GM12878 (cell line): ENCODE data around the gene FNTB. TPM values are rescaled to one million over a fixed set of nuclear protein-coding genes. Genes with fewer than 3 reads are reported as not detected.

Source experiments
- ATAC-seq: fragments of 200-7000 bp; cut with Tn5 transposase; 3 replicates; pipeline ENCODE4 v1.9.1; 2020; ENCODE audit warnings: mild to moderate bottlenecking, moderate library complexity
- BruUV-seq: library from RNA; stranded (reverse); fragments of 400-500 nt; replicated peaks from 2 replicates; lab custom pipeline; 2021; lab: Mats Ljungman, UMichigan
- CTCF ChIA-PET: fragments of 300-600 bp; sonication (Branson Sonifier 250); formaldehyde crosslinking; extraction: SDS; loops from one replicate; lab custom pipeline; 2021; ENCODE audit warnings: inconsistent platforms; lab: Yijun Ruan, JAX
- POLR2A ChIA-PET: fragments of 350-600 bp; formaldehyde crosslinking; extraction: SDS; loops from one replicate; lab custom pipeline; 2021; ENCODE audit warnings: inconsistent platforms; lab: Charles Lee
- RAD21 ChIA-PET: fragments of 300-600 bp; sonication (Branson Sonifier 250); formaldehyde crosslinking; loops from one replicate; lab custom pipeline; 2023; ENCODE audit warnings: antibody characterized with exemption; ENCODE audit not compliant: unreplicated experiment; lab: Charles Lee
- SMC1A ChIA-PET: fragments of 300-600 bp; sonication (Branson Sonifier 250); formaldehyde crosslinking; loops from one replicate; lab custom pipeline; 2023; ENCODE audit not compliant: unreplicated experiment, uncharacterized antibody; lab: Charles Lee
- DNase-seq: peaks from one replicate; pipeline ENCODE4 v3.0.0-alpha.2; 2011; ENCODE audit warnings: low read depth, low spot score
- FAIRE-seq: peaks from 3 replicates; lab custom pipeline; 2011; peaks lifted over from hg19 to GRCh38; lab: Jason Lieb, UNC
- H2AFZ ChIP-seq: 2 replicates; pipeline ENCODE4 v1.6.0; 2011; ENCODE audit warnings: low read depth, low read length, control low read depth; ENCODE audit not compliant: control insufficient read depth
- H3K27ac ChIP-seq: 2 replicates; pipeline ENCODE4 v1.5.1; 2011; ENCODE audit warnings: control low read depth; ENCODE audit not compliant: control insufficient read depth, insufficient read depth
- H3K27me3 ChIP-seq, 2 experiments: replicated peaks in 1 of 2; 2 replicates each; pipeline versions ENCODE4 v1.6.0 to v1.6.1; 2011; ENCODE audit warnings: low read length in 1 of 2; ENCODE audit not compliant: control insufficient read depth in 2 of 2, insufficient read depth in 2 of 2
- H3K36me3 ChIP-seq, 2 experiments: 2 replicates each; pipeline ENCODE4 v1.5.1; 2011; ENCODE audit warnings: low read length in 1 of 2; ENCODE audit not compliant: control insufficient read depth in 2 of 2, insufficient read depth in 2 of 2
- H3K4me1 ChIP-seq: 2 replicates; pipeline ENCODE4 v1.6.1; 2011; ENCODE audit warnings: mild to moderate bottlenecking, low read length, moderate library complexity, mixed read lengths; ENCODE audit not compliant: control insufficient read depth, insufficient read depth
- H3K4me2 ChIP-seq: 2 replicates; pipeline ENCODE4 v1.6.0; 2011; ENCODE audit warnings: control low read depth; ENCODE audit not compliant: control insufficient read depth, insufficient read depth
- H3K4me3 ChIP-seq: fragments of 200-600 bp; sonication (generic); 2 replicates; pipeline ENCODE4 v1.5.1; 2016
- H3K79me2 ChIP-seq: 2 replicates; pipeline ENCODE4 v1.6.0; 2011; ENCODE audit warnings: low read length; ENCODE audit not compliant: control insufficient read depth, insufficient read depth
- H3K9ac ChIP-seq: 2 replicates; pipeline ENCODE4 v1.8.0; 2011; ENCODE audit warnings: low read length, control low read depth, mixed read lengths; ENCODE audit not compliant: control insufficient read depth, insufficient read depth
- H3K9me3 ChIP-seq: replicated peaks from 3 replicates; pipeline ENCODE4 v1.5.1; 2011; ENCODE audit warnings: mild to moderate bottlenecking, low read length; ENCODE audit not compliant: control insufficient read depth, insufficient read depth
- H4K20me1 ChIP-seq: 2 replicates; pipeline ENCODE4 v1.6.0; 2011; ENCODE audit not compliant: control insufficient read depth, insufficient read depth
- ATF7 ChIP-seq: fragments of 450-650 bp; IDR thresholded peaks from 2 replicates; pipeline ENCODE4 v1.6.1; 2016; ENCODE audit warnings: low read depth, mild to moderate bottlenecking
- KLF5 ChIP-seq: fragments of 450-650 bp; IDR thresholded peaks from 2 replicates; pipeline ENCODE4 v1.6.1; 2014; ENCODE audit warnings: mild to moderate bottlenecking; ENCODE audit not compliant: partially characterized antibody
- MLLT1 ChIP-seq: fragments of 450-650 bp; IDR thresholded peaks from 2 replicates; pipeline ENCODE4 v1.6.1; 2016; ENCODE audit warnings: mild to moderate bottlenecking
- MYC ChIP-seq: IDR thresholded peaks from 2 replicates; pipeline ENCODE4 v1.6.1; 2011; ENCODE audit warnings: mild to moderate bottlenecking, low read length, moderate library complexity, inconsistent platforms; ENCODE audit not compliant: insufficient read depth, insufficient replicate concordance, insufficient read length, severe bottlenecking
- NR2F1 ChIP-seq: fragments of 450-650 bp; conservative IDR thresholded peaks from 2 replicates; pipeline ENCODE4 v1.6.1; 2017; ENCODE audit warnings: mild to moderate bottlenecking
- RBBP5 ChIP-seq: fragments of 200-600 bp; sonication (generic); conservative IDR thresholded peaks from 2 replicates; pipeline ENCODE4 v1.6.1; 2016
- TAF1 ChIP-seq: IDR thresholded peaks from 2 replicates; pipeline ENCODE4 v1.6.1; 2011; ENCODE audit warnings: mild to moderate bottlenecking, low read depth, low read length, borderline replicate concordance
- USF2 ChIP-seq: IDR thresholded peaks from 2 replicates; pipeline ENCODE4 v1.6.1; 2011; ENCODE audit warnings: low read depth, low read length, improper control_type of control experiment, borderline replicate concordance
- ZNF687 ChIP-seq: fragments of 450-650 bp; IDR thresholded peaks from 2 replicates; pipeline ENCODE4 v1.6.1; 2017; ENCODE audit warnings: mild to moderate bottlenecking, moderate library complexity
- WGBS: methylation state at CpG from one replicate; pipeline ENCODE4 v1.1.6; 2016; ENCODE audit warnings: low lambda C conversion rate; ENCODE audit not compliant: insufficient replicate concordance, insufficient coverage; ENCODE audit errors: missing lambda C conversion rate; 5-methylcytosine and 5-hydroxymethylcytosine counted together
- in situ Hi-C: fragments of 300-500 bp; cut with MboI; formaldehyde crosslinking; loops from 9 replicates; pipeline ENCODE4 v1.14.3; 2018; ENCODE audit warnings: mixed read lengths
- intact Hi-C: fragments of 100-400 bp; cut with micrococcal nuclease; formaldehyde crosslinking; loops from one replicate; pipeline ENCODE4 v1.14.2; 2022; ENCODE audit not compliant: unreplicated experiment
- polyA plus RNA-seq, 11 experiments: library from polyadenylated mRNA; depleted of rRNA in 4 of 11; unstranded in 6 of 11; stranded (reverse) in 5 of 11; fragments of >200 nt; fragmentation: Nextera tagmentation in 4 of 11; fragmentation: Illumina TruSeq in 1 of 11; extraction: Ambion mirVana in 4 of 11; extraction: Trizol in 1 of 11; gene quantifications; 1 replicate in 1 of 11; 2 replicates in 10 of 11; pipeline versions ENCODE4 v1.2.1 to v1.2.3, GENCODE V29; 2011 to 2016; ENCODE audit warnings: inconsistent platforms in 2 of 11, missing spikeins in 2 of 11, low read depth in 1 of 11
- total RNA-seq, 4 experiments: library from RNA; depleted of rRNA in 3 of 4; stranded (reverse); fragments of >200 nt in 3 of 4; fragmentation: Illumina TruSeq in 1 of 4; extraction: Trizol in 1 of 4; gene quantifications; 2 replicates each; pipeline versions ENCODE4 v1.2.1 to v1.2.3, GENCODE V29; 2013 to 2021

Gene FNTB
- total and polyA plus RNA-seq, 10 of the 15 experiments (the other 5 are each of a cell fraction or from before 2014, with no cell fraction given): 10.4 to 25.1 (median 16.7) TPM

- TF ChIP-seq TAF1 (no peak), MYC (no peak), MLLT1 (no peak), KLF5 (no peak), NR2F1 (no peak)
These were observed 33.9 kb upstream of the FNTB start (continued) for GRCh38 chr14:64952598-64953309.

- H3K9ac ChIP-seq: no peak overlapping the region
- H3K4me2 ChIP-seq: no peak overlapping the region; the same call in 1 of the 2 replicates
- no peak for DNase-seq
- POLR2A ChIA-PET: interaction anchor here (0.7 to 2.0 kb wide), 5 partner anchors 9 to 38 kb away, joined by 3 to 9 read pairs (median 4); partner anchors contain the start of gene CHURC1
- H3K36me3 ChIP-seq: no peaks in the 10 kb centered on the region
- intact Hi-C loops: no loop called here
- CTCF ChIA-PET: interaction anchor here (0.6 to 2.9 kb wide), 10 partner anchors 9 to 61 kb away, joined by 3 to 12 read pairs (median 4); partner anchors contain the start of genes FNTB and GPX2
- H3K79me2 ChIP-seq: no peaks in the 10 kb centered on the region
- RAD21 ChIA-PET: interaction anchor here (0.5 to 1.8 kb wide), 7 partner anchors 9 to 259 kb away, joined by 3 to 6 read pairs (median 4); partner anchors contain the start of genes FNTB and MAX
- H3K4me1 ChIP-seq: peaks cover 19% of the 10 kb centered on the region
- no peaks in the 10 kb centered on the region for H4K20me1 ChIP-seq
- SMC1A ChIA-PET: interaction anchor here (0.8 to 3.3 kb wide), 11 partner anchors 10 to 61 kb away, joined by 3 to 13 read pairs (median 6); partner anchors contain the start of genes CHURC1 and FNTB
- no peaks in the 10 kb centered on the region for H3K27me3 ChIP-seq
- no TSS peak for BruUV-seq
- WGBS: 68% methylated on average over 8 of the region's 8 CpGs
- H2AFZ ChIP-seq: no peak overlapping the region
- FAIRE-seq: no peak
- TF ChIP-seq USF2 (no peak), ZNF687 (no peak), ATF7 (no peak), RBBP5 (no peak)
- no peak for ATAC-seq
- H3K9me3 ChIP-seq: no peaks in the 10 kb centered on the region
- in situ Hi-C loops: no loop called here
- no peak overlapping the region for H3K4me3 ChIP-seq
- peak overlapping the region; percentile 41; the same call in 1 of the 2 replicates for H3K27ac ChIP-seq
These were observed 33.4 kb upstream of the FNTB start for GRCh38 chr14:64953310-64953654.
